Smooth muscle cell (in vitro differentiated cells): ENCODE results near the gene PRDM10. TPM values are rescaled to one million over a fixed set of nuclear protein-coding genes. Genes with fewer than 3 reads are reported as not detected.

Experiments used
- DNase-seq: peaks from one replicate; lab custom pipeline; 2025; ENCODE audit not compliant: unreplicated experiment; lab: John Stamatoyannopoulos, UW
- H2AFZ ChIP-seq: fragments of 200-600 bp; sonication (generic); 2 replicates; pipeline ENCODE4 v1.6.0; 2016; ENCODE audit warnings: antibody characterized with exemption, low read depth, mild to moderate bottlenecking
- H3F3A ChIP-seq: fragments of 200-600 bp; sonication (generic); 2 replicates; pipeline ENCODE4 v1.6.0; 2017; ENCODE audit warnings: antibody characterized with exemption, low read depth
- H3K27ac ChIP-seq: fragments of 200-600 bp; sonication (generic); 2 replicates; pipeline ENCODE4 v1.5.1; 2016; ENCODE audit warnings: low read depth, mild to moderate bottlenecking
- H3K27me3 ChIP-seq: fragments of 200-600 bp; sonication (generic); 2 replicates; pipeline ENCODE4 v1.6.1; 2016; ENCODE audit warnings: low read depth, mild to moderate bottlenecking
- H3K36me3 ChIP-seq: fragments of 200-600 bp; sonication (generic); 2 replicates; pipeline ENCODE4 v1.5.1; 2016; ENCODE audit warnings: low read depth
- H3K4me1 ChIP-seq: fragments of 200-600 bp; sonication (generic); 2 replicates; pipeline ENCODE4 v1.5.1; 2016; ENCODE audit warnings: low read depth
- H3K4me2 ChIP-seq: fragments of 200-600 bp; sonication (generic); 2 replicates; pipeline ENCODE4 v1.6.0; 2016; ENCODE audit warnings: mild to moderate bottlenecking
- H3K4me3 ChIP-seq: fragments of 200-600 bp; sonication (generic); 2 replicates; pipeline ENCODE4 v1.5.1; 2016; ENCODE audit warnings: mild to moderate bottlenecking
- H3K79me2 ChIP-seq: fragments of 200-600 bp; sonication (generic); 2 replicates; pipeline ENCODE4 v1.6.0; 2016; ENCODE audit warnings: low read depth, mild to moderate bottlenecking
- H3K9ac ChIP-seq: fragments of 200-600 bp; sonication (generic); 2 replicates; pipeline ENCODE4 v1.6.0; 2016; ENCODE audit warnings: low read depth
- H3K9me3 ChIP-seq: fragments of 200-600 bp; sonication (generic); replicated peaks from 2 replicates; pipeline ENCODE4 v1.5.1; 2016; ENCODE audit warnings: low read depth
- H4K20me1 ChIP-seq: fragments of 200-600 bp; sonication (generic); 2 replicates; pipeline ENCODE4 v1.6.0; 2016; ENCODE audit warnings: low read depth
- WGBS: methylation state at CpG from one replicate; pipeline ENCODE4 v1.1.7; 2016; ENCODE audit warnings: low lambda C conversion rate; 5-methylcytosine and 5-hydroxymethylcytosine counted together
- polyA plus RNA-seq: library from polyadenylated mRNA; unstranded; fragments of >200 nt; fragmentation: Nextera tagmentation; extraction: Ambion mirVana; gene quantifications from 2 replicates; pipeline ENCODE4 v1.2.1, GENCODE V29; 2016
- total RNA-seq: library from RNA; depleted of rRNA; stranded (reverse); fragments of >200 nt; gene quantifications from 2 replicates; pipeline ENCODE4 v1.2.3, GENCODE V29; 2014
- TF ChIP-seq, protein P1 (sequence below): fragments of 200-600 bp; sonication (generic); IDR thresholded peaks from 2 replicates; pipeline ENCODE4 v1.5.1; 2017; ENCODE audit warnings: borderline replicate concordance, mild to moderate bottlenecking, antibody characterized with exemption; ENCODE audit not compliant: insufficient read depth, poor library complexity, severe bottlenecking

PRDM10 gene
- total and polyA plus RNA-seq, 2 experiments from 2014 or later: 3.7 to 12.2 TPM

DNA sequence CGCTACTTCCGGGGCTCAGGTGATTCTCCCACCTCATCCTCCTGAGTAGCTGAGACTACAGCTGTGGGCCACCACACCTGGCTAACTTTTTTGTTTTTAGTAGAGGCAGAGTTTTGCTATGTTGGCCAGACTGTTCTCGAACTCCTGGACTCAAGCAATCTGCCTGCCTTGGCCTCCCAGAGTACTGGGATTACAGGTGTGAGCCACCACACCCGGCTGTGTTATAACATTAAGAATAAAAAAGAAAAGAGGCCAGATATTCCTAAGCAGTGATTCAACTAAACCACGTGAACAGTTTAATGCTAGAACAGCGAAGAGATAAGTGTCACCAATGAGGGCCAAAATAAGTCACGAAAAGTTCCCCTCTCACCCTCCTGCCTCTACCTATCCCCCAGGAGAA is 3.7 kb downstream of the PRDM10 start:
- H3F3A ChIP-seq: no peaks in the 10 kb centered on the region
- H3K27me3 ChIP-seq: no peaks in the 10 kb centered on the region
- H3K4me2 ChIP-seq: no peak overlapping the region
- H3K79me2 ChIP-seq: peaks cover 47% of the 10 kb centered on the region
- H3K4me1 ChIP-seq: peaks cover 5% of the 10 kb centered on the region
- 97% methylated on average over 7 of the region's 7 CpGs for WGBS
- no peaks in the 10 kb centered on the region for H3K36me3 ChIP-seq
- no peak for DNase-seq
- no peak overlapping the region for H3K4me3 ChIP-seq
- TF ChIP-seq, protein P1, sequence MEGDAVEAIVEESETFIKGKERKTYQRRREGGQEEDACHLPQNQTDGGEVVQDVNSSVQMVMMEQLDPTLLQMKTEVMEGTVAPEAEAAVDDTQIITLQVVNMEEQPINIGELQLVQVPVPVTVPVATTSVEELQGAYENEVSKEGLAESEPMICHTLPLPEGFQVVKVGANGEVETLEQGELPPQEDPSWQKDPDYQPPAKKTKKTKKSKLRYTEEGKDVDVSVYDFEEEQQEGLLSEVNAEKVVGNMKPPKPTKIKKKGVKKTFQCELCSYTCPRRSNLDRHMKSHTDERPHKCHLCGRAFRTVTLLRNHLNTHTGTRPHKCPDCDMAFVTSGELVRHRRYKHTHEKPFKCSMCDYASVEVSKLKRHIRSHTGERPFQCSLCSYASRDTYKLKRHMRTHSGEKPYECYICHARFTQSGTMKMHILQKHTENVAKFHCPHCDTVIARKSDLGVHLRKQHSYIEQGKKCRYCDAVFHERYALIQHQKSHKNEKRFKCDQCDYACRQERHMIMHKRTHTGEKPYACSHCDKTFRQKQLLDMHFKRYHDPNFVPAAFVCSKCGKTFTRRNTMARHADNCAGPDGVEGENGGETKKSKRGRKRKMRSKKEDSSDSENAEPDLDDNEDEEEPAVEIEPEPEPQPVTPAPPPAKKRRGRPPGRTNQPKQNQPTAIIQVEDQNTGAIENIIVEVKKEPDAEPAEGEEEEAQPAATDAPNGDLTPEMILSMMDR: no peak
- no peaks in the 10 kb centered on the region for H3K9me3 ChIP-seq
- H3K9ac ChIP-seq: no peak overlapping the region
- no peak overlapping the region for H3K27ac ChIP-seq
- peaks cover 53% of the 10 kb centered on the region for H4K20me1 ChIP-seq
- no peak overlapping the region for H2AFZ ChIP-seq

DNA sequence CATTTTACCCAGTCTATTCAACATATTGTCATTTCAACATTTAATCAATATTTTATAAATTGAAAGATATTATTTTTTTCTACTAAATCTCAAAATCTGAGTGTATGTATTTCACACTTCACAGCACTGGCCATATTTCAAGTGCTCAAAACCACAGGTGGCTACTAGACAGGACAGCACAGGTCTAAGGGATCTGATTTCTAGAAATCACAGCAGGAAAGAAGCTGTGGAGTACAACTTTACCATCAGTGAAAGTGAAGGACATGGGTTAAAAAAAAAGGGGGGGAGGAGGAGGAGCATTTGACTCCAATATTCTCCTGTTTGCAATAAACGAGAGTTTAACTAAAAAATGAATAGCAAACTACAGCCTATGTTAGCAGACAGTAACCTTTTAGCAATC is 4.5 kb downstream of the PRDM10 start:
- peaks cover 61% of the 10 kb centered on the region for H4K20me1 ChIP-seq
- DNase-seq: no peak
- no peak overlapping the region for H3K27ac ChIP-seq
- peaks cover 47% of the 10 kb centered on the region for H3K79me2 ChIP-seq
- H3K36me3 ChIP-seq: no peaks in the 10 kb centered on the region
- no peak overlapping the region for H3K9ac ChIP-seq
- no peak overlapping the region for H3K4me2 ChIP-seq
- no peaks in the 10 kb centered on the region for H3K27me3 ChIP-seq
- H3F3A ChIP-seq: no peaks in the 10 kb centered on the region
- peaks cover 5% of the 10 kb centered on the region for H3K4me1 ChIP-seq
- H3K9me3 ChIP-seq: no peaks in the 10 kb centered on the region
- 71% methylated on average over 1 of the region's 1 CpG for WGBS
- TF ChIP-seq, protein P1: no peak
- no peak overlapping the region for H3K4me3 ChIP-seq
- no peak overlapping the region for H2AFZ ChIP-seq

DNA sequence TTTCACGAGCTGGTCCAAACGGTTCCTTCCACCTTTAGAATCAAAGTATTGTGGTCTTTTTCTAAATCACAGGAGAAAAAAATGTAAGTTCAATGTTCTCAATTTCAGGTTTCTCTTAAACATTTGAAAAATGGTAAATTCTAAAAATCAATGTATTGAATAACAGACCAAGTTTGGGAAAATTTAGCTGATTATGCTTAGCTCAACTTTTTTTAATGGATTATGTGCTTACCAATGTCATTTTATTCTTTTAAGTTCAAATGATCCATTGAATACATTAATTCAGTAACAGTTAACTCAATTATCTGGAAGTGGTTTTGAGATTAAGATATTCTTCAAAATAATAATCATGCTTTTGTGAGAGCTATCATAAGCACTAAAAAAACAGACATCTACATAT is 5.1 kb downstream of the PRDM10 start:
- no peak for DNase-seq
- H3K27ac ChIP-seq: no peak overlapping the region
- H3K27me3 ChIP-seq: no peaks in the 10 kb centered on the region
- H3K9ac ChIP-seq: no peak overlapping the region
- no peaks in the 10 kb centered on the region for H3K36me3 ChIP-seq
- TF ChIP-seq, protein P1: no peak
- no peak overlapping the region for H2AFZ ChIP-seq
- no peaks in the 10 kb centered on the region for H3F3A ChIP-seq
- no peak overlapping the region for H3K4me2 ChIP-seq
- peaks cover 48% of the 10 kb centered on the region for H3K79me2 ChIP-seq
- no peak overlapping the region for H3K4me3 ChIP-seq
- peaks cover 67% of the 10 kb centered on the region for H4K20me1 ChIP-seq
- H3K4me1 ChIP-seq: peaks cover 5% of the 10 kb centered on the region
- WGBS: 96% methylated on average over 2 of the region's 2 CpGs
- H3K9me3 ChIP-seq: no peaks in the 10 kb centered on the region

DNA sequence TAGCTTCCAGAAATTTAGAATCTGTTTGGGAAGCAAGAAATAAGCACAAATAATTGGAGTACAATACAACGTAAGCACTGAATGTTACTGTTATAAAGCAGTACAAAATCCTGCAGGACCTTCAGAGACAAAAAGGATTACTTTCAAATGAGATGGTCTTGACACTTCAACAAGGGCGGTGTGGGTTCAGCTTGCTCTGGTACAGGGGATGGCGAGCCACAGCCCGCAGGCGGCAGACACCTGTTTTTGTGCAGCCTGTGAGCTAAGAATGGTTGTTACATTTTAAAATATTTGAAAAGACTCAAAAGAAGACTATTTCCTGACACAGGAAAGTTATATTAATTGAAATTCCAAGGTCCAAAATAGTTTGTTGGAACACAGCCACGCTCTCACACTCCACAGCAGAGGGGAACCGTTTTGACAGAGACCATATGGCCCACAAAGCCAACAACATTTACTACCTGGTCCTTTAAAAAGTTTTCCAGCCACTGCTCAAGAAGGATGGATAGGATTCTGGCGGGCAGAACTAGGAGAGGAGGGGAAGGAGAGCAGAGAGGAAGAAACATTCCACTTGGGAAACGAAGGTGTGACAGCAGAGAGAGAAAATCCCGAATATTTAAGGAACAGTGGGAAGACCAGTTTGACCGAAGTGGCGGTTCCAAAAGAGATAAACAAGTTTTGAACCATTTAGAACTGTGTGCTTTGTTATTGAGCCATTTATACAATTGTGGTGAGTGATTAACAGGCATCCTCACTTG is 6.3 kb downstream of the PRDM10 start:
- 84% methylated on average over 12 of the region's 12 CpGs for WGBS
- peaks cover 79% of the 10 kb centered on the region for H4K20me1 ChIP-seq
- H3K4me3 ChIP-seq: no peak overlapping the region
- no peak overlapping the region for H3K9ac ChIP-seq
- H3K4me1 ChIP-seq: peaks cover 5% of the 10 kb centered on the region
- no peaks in the 10 kb centered on the region for H3K27me3 ChIP-seq
- TF ChIP-seq, protein P1: no peak
- peaks cover 46% of the 10 kb centered on the region for H3K79me2 ChIP-seq
- no peak overlapping the region for H2AFZ ChIP-seq
- no peak overlapping the region for H3K4me2 ChIP-seq
- no peaks in the 10 kb centered on the region for H3K36me3 ChIP-seq
- H3F3A ChIP-seq: no peaks in the 10 kb centered on the region
- H3K9me3 ChIP-seq: no peaks in the 10 kb centered on the region
- no peak overlapping the region for H3K27ac ChIP-seq
- no peak for DNase-seq
